GM21528 (cell line): ENCODE measurements around the gene ZNF668.

Experiments
- ATAC-seq: cut with Tn5 transposase; IDR thresholded peaks from one replicate; pipeline ENCODE4 v1.9.1; 2021; ENCODE audit warnings: mild to moderate bottlenecking, moderate library complexity; ENCODE audit not compliant: unreplicated experiment, low FRiP score

ZNF668 gene

DNA sequence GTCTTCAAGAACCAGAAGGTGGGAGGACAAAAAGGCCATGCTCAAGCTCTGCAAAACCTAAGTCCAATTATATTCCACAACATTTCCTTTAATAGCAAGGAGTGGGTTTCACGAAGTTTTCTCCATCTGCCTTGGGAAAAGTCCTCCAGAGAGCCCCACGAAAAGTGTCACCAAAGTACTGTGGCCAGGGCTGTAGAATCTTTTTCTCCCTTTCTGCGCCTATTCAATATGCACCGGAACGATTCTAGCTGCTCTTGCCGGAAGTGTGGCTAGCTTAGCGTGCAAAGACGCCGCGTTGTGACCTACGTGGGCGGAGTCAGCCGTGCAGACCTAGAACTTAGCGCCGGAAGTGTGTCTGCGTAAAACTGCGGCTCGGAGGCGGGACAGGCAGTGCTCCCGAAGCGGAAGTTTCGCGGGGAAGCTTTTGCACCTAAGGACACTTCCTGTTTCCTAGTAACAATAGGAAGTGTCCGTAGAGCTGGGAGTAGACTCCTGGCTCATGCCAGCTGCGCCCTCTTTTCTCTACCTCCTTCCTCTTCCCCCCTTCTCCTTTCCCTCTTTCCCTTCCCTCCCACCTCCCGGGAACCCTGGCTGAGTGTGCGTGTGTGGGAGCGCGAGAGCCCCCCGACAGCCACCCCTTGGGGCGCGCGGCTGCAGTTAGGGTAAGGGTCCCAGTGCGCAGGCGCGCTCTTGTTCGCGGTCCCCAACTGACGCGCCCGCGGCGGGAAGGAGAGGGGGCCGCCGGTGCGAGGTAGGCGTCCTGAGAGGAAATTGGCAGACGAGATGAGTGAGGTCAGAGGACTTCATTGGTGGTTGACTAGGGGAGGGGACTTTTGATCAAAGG, at the start of gene ZNF668, which contains the start of gene ZNF646:
Gene ZNF668, minus strand, starts transcription at position 271 of the 844 bp plus-strand sequence. CDS start 9,781 bp downstream, outside the sequence.
Gene ZNF646, plus strand, starts transcription at position 453 of the 844 bp plus-strand sequence. CDS start 1,903 bp downstream, outside the sequence.
- ATAC-seq: peak; percentile 73

DNA sequence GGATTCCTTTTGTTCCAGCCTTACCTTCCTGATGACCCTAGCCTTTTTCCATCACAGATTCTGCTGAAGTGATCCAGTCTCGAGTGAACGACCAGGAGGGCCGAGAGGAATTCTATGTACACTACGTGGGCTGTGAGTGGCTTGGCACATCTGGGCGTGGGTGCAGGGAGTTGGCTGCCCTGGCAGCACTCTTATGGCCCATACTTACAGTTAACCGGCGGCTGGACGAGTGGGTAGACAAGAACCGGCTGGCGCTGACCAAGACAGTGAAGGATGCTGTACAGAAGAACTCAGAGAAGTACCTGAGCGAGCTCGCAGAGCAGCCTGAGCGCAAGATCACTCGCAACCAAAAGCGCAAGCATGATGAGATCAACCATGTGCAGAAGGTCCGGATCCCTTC, 46.1 kb upstream of the ZNF668 start:
- ATAC-seq: no peak

DNA sequence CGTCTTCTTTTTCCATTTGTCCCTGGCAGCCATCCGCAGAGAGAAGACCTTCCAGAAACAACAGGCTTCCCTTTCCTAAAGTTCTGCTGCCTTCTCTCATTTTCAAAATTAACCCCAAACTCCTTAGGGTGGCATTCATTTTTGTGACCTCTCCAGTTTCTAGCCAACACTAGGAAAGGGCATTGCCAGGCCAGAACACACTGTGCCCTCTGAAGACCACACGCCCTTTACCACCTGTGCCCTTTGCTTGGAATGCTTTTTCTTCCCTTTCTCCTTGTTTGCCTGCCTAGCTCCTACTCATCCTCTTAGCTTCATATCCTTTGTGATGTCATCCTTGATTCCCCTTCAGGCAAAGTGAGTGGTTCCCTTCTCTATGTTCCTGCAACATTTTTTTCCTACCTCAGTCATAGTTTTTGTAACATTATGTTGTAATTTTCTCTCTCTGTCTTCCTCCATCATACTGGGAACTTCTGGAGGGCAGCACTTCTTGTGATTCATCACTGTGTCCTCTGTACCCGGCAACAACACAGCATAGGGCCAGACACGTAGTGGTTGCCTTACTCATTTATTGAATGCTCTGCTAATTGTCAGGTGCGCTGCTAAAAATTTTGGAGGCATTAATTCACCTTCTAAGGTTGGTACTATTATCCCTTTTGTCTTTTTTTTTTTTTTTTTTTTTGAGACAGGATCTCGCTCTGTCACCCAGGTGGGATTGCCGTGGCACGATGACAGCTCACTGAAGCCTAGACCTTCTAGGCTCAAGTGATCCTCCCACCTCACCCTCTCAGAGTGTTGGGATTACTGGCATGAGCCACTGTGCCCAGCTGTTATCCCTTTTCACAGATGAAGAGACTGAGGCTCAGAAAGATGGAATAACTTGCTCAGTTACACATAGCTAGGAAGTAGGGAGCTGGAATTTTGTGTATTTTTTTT, 44.4 kb upstream of the ZNF668 start:
- ATAC-seq: no peak

- peak; percentile 86 for ATAC-seq
Measured at GRCh38 chr16:31117384-31118222, 43.6 kb upstream of the ZNF668 start, which contains the start of gene KAT8. Gene KAT8 (plus strand): TSS chr16:31117664. CDS start chr16:31117682, 18 bp downstream.

DNA sequence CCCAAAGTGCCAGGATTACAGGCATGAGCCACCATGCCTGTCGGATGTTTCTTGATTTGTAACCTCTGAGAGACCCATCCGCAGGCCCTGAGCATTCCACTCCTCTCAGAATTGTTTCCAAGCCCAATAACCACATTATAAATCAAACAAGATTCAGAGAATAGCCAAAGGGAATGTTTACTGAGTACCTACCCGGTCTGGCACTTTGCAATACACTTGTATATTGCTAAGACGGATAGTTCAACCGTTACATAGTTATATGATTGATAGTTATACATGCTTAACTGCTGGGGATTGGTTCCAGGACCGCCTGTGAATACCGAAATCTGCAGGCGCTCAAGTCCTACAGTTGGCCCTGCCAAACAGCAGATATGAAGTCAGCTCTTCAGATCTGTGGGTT, 40.4 kb upstream of the ZNF668 start:
- no peak for ATAC-seq

DNA sequence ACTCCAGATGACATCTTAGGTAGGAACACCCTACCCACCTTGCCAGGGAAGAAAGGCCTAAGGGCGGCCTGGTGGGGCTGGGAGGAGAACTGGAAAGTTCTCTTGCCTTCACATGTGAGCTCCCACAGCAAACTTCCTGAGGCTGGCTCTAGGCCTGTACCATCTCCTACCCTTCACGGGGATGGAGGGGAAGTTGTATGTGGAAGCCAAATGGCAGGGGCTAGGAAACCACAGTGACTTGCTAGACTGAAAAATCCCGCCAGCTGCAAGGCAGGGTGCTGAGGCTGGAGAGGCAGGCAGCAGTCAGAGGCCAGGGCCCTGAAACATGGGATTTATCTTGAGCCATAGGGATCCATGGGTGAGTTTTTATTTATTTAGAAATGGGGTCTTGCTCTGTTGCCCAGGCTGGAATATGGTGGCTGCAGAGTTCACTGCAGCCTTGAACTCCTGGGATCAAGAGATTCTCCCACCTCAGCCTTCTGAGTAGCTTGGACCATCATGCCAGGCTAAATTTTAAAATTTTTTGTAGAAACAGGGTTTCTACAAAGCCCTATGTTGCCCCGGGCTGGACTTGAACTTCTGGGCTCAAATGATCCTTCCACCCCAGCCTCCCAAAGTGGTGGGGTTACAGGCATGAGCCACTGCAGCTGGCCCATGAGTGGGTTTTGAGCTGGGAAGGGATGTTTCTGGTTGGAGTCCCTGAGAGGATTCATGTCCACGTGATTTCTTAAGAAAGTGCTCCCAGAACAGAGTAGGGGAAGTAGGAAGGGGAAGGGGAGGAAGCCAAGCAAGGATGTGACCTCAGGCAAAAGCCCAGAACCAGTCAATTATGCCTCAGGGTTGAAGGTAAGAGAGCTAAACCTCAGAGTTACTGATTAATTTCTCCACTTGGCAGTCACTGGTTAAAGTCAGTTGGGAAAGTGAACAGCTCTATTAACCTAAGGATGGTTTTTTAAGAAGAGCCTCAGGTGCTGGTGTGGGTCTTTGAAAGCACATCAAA, 39.4 kb upstream of the ZNF668 start:
- ATAC-seq: no peak

- ATAC-seq: no peak
Measured at GRCh38 chr16:31112711-31113110, 38.7 kb upstream of the ZNF668 start.

DNA sequence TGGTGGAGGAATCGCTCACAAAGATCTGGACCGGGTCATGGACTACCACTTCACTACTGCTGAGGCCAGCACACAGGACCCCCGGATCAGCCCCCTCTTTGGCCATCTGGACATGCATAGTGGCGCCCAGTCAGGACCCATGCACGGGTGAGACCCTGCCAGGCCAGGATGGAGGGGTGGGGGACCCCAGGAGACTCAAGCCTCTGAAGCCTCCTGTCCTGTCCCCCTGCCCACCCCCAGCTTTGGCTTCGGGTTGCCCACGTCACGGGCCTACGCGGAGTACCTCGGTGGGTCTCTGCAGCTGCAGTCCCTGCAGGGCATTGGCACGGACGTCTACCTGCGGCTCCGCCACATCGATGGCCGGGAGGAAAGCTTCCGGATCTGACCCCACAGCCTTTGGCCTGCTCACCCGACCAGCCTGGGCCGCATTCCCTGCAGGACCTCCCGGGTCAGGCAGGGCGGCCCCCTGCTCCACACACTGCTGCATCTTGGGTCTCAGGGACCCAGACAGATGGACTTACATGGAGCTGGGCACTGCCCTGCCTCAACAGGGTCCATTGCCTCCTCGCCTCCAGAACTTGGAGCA, 37.9 kb upstream of the ZNF668 start:
- no peak for ATAC-seq

DNA sequence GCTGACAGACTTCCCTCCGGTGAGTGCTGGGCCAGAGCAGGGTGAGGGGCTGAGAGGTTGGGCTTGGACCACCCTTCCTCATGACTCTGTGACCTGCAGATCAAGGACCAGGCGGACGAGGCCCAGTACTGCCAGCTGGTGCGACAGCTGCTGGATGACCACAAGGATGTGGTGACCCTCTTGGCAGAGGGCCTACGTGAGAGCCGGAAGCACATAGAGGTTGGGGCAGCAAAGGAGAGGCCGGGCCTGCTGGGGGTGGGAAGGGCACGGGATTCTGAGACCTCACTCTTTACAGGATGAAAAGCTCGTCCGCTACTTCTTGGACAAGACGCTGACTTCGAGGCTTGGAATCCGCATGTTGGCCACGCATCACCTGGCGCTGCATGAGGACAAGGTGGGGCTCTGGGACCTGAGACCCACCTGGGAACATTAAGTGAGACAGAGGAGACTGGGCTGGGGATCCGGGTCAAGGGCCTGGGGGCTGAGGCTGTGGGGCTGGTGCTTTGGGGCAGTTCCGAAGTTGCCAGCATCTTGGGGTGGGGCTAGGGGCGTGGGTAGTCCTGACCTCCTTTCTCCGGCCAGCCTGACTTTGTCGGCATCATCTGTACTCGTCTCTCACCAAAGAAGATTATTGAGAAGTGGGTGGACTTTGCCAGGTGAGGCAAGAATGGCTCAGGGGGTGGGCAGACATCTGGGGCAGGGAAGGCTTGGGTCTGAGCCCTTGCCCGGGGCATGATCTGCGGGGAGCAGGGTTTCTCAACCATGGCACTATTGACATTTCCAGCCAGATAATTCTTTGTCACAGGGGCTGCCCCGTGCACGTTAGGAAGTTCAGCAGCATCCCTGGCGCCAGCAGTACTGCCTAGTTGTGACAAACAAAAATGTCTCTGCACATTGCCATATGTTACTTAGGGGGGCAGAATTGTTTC, 36.3 kb upstream of the ZNF668 start:
- ATAC-seq: no peak

DNA sequence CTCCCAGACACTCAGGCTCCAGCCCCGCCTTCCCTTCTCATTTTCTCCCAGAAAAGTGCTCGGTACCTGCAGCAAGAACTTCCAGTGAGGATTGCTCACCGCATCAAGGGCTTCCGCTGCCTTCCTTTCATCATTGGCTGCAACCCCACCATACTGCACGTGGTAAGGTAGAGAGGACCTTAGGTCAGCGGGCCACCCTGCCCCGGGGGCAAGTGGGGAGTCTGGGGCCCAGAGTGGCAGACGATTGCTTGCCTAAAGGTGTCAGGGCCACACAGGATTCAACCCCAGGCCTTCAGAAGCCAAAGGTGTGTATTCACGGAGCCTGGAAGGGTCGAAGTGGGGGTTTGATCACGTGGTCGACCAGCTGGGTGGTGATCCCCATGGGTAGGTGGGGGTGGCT, 35.6 kb upstream of the ZNF668 start:
- no peak for ATAC-seq

DNA sequence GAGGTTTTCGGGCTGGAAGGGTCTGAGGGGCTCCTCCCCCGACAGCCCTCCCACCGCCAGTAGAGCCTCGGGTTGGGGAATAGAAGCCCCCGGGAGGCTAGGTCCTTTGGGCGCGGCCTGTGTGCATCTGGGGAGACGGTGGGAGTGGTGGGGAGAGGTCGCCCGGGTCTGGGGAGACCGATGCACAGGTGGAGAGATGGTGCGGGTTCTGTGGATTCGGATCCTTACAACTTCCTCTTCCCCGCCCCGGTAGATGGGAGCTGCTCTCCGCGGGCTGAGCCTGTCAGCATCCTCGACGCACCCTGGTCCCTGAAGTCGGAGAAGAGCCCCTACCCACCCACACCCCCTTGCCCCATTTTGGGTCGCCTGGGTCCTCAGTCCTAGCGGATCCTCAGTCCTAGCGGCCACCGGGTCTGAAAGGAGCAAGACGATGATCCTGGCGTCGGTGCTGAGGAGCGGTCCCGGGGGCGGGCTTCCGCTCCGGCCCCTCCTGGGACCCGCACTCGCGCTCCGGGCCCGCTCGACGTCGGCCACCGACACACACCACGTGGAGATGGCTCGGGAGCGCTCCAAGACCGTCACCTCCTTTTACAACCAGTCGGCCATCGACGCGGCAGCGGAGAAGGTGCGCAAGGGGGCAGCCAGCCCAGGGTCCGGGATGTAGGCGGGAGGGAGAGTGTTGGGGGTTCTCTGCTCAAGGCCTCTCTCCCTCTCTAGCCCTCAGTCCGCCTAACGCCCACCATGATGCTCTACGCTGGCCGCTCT, 34.9 kb upstream of the ZNF668 start:
- no peak for ATAC-seq

- peak; percentile 81 for ATAC-seq
Measured at GRCh38 chr16:31108035-31108793, 34.2 kb upstream of the ZNF668 start, which contains the start of gene BCKDK. Gene BCKDK (plus strand): TSS chr16:31108386. CDS start chr16:31109224, 838 bp downstream.

DNA sequence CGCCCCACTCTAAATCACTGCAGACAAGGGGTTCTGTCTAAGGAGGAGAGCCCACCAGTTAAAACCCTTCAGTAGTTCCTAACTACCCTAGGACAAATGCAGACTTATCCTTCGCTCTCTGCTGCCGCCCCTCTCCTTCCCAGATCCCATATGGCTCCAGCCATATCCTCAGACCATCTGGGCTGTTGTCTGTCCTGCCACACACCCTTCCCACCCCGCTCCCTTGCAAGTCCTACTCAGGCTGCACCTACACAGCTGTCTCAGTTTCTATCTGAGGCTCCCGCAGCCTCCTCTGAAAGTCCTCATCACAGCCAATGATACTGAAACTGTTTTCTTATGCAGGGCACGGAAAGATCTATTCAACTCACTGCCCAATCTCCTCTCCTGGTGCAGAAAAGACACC, 33.4 kb upstream of the ZNF668 start:
- ATAC-seq: peak; percentile 51

GRCh38 chr16:31106509-31107464, 32.7 kb upstream of the ZNF668 start:
- no peak for ATAC-seq

GRCh38 chr16:31105677-31106213, 31.7 kb upstream of the ZNF668 start:
- peak; percentile 56 for ATAC-seq
